Measurements from ENCODE around the gene PRICKLE2. TPM values are rescaled to one million over a fixed set of nuclear protein-coding genes. Genes with fewer than 3 reads are reported as not detected.

Gene PRICKLE2
- total RNA-seq, 2 experiments from 2014 or later = not detected

DNA sequence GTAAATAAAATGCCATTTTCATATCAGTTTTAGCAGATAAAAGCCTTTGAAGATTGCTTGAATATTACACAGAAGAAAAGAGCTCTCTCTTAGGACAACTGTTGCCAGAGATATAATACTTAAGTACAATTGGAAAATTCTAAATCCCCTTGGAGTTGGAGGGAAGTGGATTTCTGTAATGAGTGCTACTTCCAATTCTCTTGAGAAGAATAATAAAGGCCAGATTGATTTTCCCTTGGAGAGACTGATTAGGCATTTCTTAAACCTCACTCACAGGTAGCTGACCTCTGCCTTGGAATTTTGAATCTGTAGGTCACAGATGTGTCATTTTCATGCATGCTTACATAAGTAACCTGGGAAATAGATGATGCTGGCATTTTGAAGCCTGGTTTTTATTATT is 172.1 kb downstream of the PRICKLE2 start:
- Mint-ChIP-seq H3K27ac (no peak overlapping the region), H3K9me3 (no peaks in the 10 kb centered on the region), H3K4me3 (no peak overlapping the region), H3K36me3 (no peaks in the 10 kb centered on the region), H3K4me1 (ENCODE audit: low read depth) (peaks cover 3% of the 10 kb centered on the region), H3K27me3 (peaks cover 22% of the 10 kb centered on the region)
- intact Hi-C loops (cut with micrococcal nuclease) = no loop called here
- no peak for DNase-seq
- ChIA-PET CTCF (no interaction called here), POLR2A (no interaction called here)

DNA sequence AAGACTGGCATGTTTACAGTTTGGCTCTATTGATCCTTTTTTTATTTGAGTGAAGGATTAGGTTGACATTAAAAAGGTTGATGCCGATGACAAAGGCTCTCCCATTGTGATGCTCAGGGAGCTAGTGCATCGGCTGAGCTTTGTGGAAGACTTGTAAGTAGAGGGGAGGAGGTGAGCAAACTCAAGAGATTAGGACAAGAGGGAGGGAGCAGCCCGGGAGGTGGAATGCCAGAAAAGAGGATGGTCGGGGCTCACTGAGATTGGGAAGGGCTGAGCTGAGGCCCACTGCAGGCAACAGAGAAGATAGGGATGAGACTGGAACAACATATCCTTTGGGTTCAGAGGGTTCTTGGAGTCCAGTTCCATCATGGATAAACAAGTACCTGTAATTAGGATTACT is 175.4 kb downstream of the PRICKLE2 start:
- Mint-ChIP-seq H3K27ac (no peak overlapping the region), H3K9me3 (no peaks in the 10 kb centered on the region), H3K4me3 (no peak overlapping the region), H3K36me3 (no peaks in the 10 kb centered on the region), H3K4me1 (ENCODE audit: low read depth) (peaks cover 3% of the 10 kb centered on the region), H3K27me3 (peaks cover 14% of the 10 kb centered on the region)
- DNase-seq = no peak
- ChIA-PET CTCF (no interaction called here), POLR2A (no interaction called here)
- intact Hi-C loops (cut with micrococcal nuclease) = loop anchor here (2.0 kb wide), 1 partner anchor 31 kb away; no protein-coding TSS in a partner anchor

DNA sequence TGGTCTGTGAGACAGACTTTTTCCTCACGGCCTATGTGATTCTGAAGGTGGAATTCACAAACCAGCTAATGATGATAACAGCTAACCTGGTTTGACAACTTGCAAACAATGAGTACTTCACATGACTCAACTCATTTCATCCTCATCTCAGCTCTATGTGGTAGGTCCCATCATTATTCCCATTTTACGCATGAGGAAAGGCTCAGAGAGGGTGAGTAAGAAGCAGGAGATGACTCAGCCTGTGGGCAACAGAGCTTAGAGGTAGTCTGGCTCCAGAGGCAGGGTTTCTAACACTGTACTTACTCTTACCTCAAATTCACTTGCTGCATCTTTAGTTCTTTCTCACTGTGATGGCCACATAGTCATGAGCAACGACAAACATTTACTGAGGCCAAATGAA is 176.1 kb downstream of the PRICKLE2 start:
- no peak overlapping the region for H3K27ac Mint-ChIP-seq
- H3K27me3 Mint-ChIP-seq = peaks cover 18% of the 10 kb centered on the region
- ChIA-PET POLR2A (no interaction called here), CTCF (no interaction called here)
- H3K4me1 Mint-ChIP-seq (ENCODE audit: low read depth) = peaks cover 3% of the 10 kb centered on the region
- no peak overlapping the region for H3K4me3 Mint-ChIP-seq
- intact Hi-C loops (cut with micrococcal nuclease) = loop anchor here (2.0 kb wide), 1 partner anchor 32 kb away; no protein-coding TSS in a partner anchor
- DNase-seq = peak; percentile 37
- H3K9me3 Mint-ChIP-seq = no peaks in the 10 kb centered on the region
- H3K36me3 Mint-ChIP-seq = no peaks in the 10 kb centered on the region

DNA sequence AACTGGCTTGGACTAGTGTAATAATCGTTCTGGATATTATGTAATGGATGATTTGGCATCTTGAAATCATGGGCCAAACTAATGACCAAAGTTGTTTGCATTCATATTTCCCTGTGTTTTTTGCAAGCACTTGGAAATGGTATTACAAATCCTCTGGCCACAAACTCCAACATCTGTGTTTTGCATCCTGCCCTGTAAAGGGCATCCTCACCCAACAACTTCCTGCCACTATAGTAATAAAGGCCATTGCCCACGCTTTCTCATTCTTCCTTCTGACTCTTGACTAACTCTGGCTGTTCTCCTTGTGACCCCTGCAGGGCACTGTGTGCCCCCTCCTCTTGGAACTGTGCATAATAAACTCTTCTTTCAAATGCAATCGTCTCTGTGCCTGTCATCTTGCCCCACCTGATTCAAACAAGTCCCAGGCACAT is 176.6 kb downstream of the PRICKLE2 start:
- Mint-ChIP-seq H3K4me3 (no peak overlapping the region), H3K27me3 (peaks cover 18% of the 10 kb centered on the region), H3K9me3 (no peaks in the 10 kb centered on the region), H3K27ac (no peak overlapping the region), H3K36me3 (no peaks in the 10 kb centered on the region), H3K4me1 (ENCODE audit: low read depth) (peaks cover 3% of the 10 kb centered on the region)
- POLR2A ChIA-PET = no interaction called here
- intact Hi-C loops (cut with micrococcal nuclease) = loop anchor here (2.0 kb wide), 1 partner anchor 32 kb away; no protein-coding TSS in a partner anchor
- DNase-seq = peak; percentile 17
- CTCF ChIA-PET = no interaction called here

GRCh38 chr3:64047787-64048186 is 177.5 kb downstream of the PRICKLE2 start:
- intact Hi-C loops (cut with micrococcal nuclease) = loop anchor here (2.0 kb wide), 1 partner anchor 33 kb away; no protein-coding TSS in a partner anchor
- peaks cover 19% of the 10 kb centered on the region for H3K27me3 Mint-ChIP-seq
- no peaks in the 10 kb centered on the region for H3K9me3 Mint-ChIP-seq
- H3K36me3 Mint-ChIP-seq = no peaks in the 10 kb centered on the region
- ChIA-PET POLR2A (no interaction called here), CTCF (no interaction called here)
- peaks cover 3% of the 10 kb centered on the region for H3K4me1 Mint-ChIP-seq (ENCODE audit: low read depth)
- no peak for DNase-seq
- no peak overlapping the region for H3K27ac Mint-ChIP-seq
- no peak overlapping the region for H3K4me3 Mint-ChIP-seq

DNA sequence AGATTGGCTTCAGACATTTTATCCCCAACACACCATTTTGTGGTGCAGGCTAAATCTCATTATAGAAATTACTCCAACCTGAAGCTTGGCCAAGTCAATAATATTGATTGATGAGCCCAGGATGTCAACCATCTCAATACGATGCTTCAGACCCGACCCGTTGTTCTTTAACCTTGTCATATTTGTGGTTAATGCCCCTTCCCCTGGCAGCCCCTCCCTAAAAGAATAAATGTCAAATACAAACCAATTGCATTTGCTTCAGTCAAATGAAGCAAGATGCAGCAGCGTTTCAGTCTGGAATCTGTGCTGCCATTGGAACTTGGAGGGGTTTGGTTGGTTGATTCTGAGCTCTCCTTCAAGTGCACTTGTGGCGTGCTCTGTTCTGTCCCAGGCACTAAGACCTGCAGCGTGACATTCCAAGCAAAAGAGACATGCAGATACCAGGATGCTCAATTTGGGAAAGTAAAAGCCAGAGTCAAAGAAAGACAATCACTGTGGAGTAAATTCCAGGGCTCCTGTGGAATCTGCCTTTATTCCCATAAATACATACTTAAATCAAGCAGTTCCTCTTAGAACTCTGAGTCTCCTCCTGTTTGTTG is 178.2 kb downstream of the PRICKLE2 start:
- Mint-ChIP-seq H3K27me3 (peaks cover 21% of the 10 kb centered on the region), H3K4me3 (no peak overlapping the region), H3K27ac (no peak overlapping the region), H3K9me3 (no peaks in the 10 kb centered on the region), H3K4me1 (ENCODE audit: low read depth) (peaks cover 3% of the 10 kb centered on the region), H3K36me3 (no peaks in the 10 kb centered on the region)
- POLR2A ChIA-PET = no interaction called here
- intact Hi-C loops (cut with micrococcal nuclease) = no loop called here
- CTCF ChIA-PET = interaction anchor here (1.2 kb wide), 1 partner anchor 23 kb away, joined by 3 read pairs; no protein-coding TSS in a partner anchor
- DNase-seq = no peak

- intact Hi-C loops (cut with micrococcal nuclease) = no loop called here
These were observed 178.7 kb downstream of the PRICKLE2 start for GRCh38 chr3:64046592-64046991.

DNA sequence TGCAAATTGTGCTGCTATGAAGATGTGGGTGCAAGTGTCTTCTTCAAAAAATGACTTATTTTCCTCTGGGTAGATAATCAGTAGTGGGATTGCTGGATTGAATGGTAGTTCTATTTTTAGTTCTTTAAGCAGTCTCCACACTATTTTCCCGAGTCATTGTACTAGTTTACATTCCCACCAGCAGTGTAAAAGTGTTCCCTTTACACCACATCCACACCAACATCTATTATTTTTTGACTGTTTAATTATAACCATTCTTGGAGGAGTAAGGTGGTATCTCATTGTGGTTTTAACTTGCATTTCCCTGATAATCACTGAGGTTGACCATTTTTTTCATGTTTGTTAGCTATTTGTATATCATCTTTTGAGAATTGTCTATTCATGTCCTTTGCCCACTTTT is 182.3 kb downstream of the PRICKLE2 start:
- H3K4me3 Mint-ChIP-seq = no peak overlapping the region
- intact Hi-C loops (cut with micrococcal nuclease) = no loop called here
- peaks cover 27% of the 10 kb centered on the region for H3K27me3 Mint-ChIP-seq
- no peak overlapping the region for H3K27ac Mint-ChIP-seq
- no peaks in the 10 kb centered on the region for H3K9me3 Mint-ChIP-seq
- ChIA-PET CTCF (interaction anchor here (1.1 kb wide), 1 partner anchor 442 kb away, joined by 3 read pairs; no protein-coding TSS in a partner anchor), POLR2A (no interaction called here)
- no peaks in the 10 kb centered on the region for H3K4me1 Mint-ChIP-seq (ENCODE audit: low read depth)
- no peak for DNase-seq
- no peaks in the 10 kb centered on the region for H3K36me3 Mint-ChIP-seq

More at GRCh38 chr3:64046592-64046991, 178.7 kb downstream of the PRICKLE2 start:
- DNase-seq = no peak
- Mint-ChIP-seq H3K27me3 (peaks cover 23% of the 10 kb centered on the region), H3K9me3 (no peaks in the 10 kb centered on the region), H3K4me1 (ENCODE audit: low read depth) (peaks cover 3% of the 10 kb centered on the region), H3K27ac (no peak overlapping the region), H3K36me3 (no peaks in the 10 kb centered on the region), H3K4me3 (no peak overlapping the region)
- CTCF ChIA-PET = interaction anchor here (1.2 kb wide), 1 partner anchor 23 kb away, joined by 3 read pairs; no protein-coding TSS in a partner anchor
- POLR2A ChIA-PET = no interaction called here

Other genes starting within 250 kb of the PRICKLE2 start
- 100 to 1,000 TPM; 104 to 109 TPM for gene PSMD6, start 202.0 kb downstream of the PRICKLE2 start, total RNA-seq

All from activated CD4-positive, alpha-beta memory T cell treated with anti-CD3 and anti-CD28 coated beads for 36 hours (primary cell).